Thoracic aorta (tissue), 2 donors: ENCODE results near the gene ALOX12. TPM values are rescaled to one million over a fixed set of nuclear protein-coding genes. Genes with fewer than 3 reads are reported as not detected.
A peak's percentile ranks its signal among the peaks of the same experiment; 100 is the strongest.

Experiments
- ATAC-seq: fragments of 150-250 bp; one replicate; pipeline ENCODE4 v1.8.0; 2017; ENCODE audit warnings: low read depth; ENCODE audit not compliant: insufficient number of reproducible peaks, low FRiP score
- DNase-seq: peaks from one replicate; pipeline ENCODE4 v3.0.0-alpha.2; 2020; ENCODE audit warnings: low spot score
- H3K27ac ChIP-seq, 2 donors: fragments of 200-600 bp; sonication (generic); 1 replicate in 1 of 2; 2 replicates in 1 of 2; pipeline ENCODE4 v1.5.1; 2016; ENCODE audit warnings: mild to moderate bottlenecking in 2 of 2, moderate library complexity in 2 of 2
- H3K27me3 ChIP-seq: fragments of 200-600 bp; sonication (generic); replicated peaks from 2 replicates; pipeline ENCODE4 v1.6.0; 2016; ENCODE audit warnings: mild to moderate bottlenecking; ENCODE audit not compliant: insufficient read depth
- H3K36me3 ChIP-seq: fragments of 200-600 bp; sonication (generic); one replicate; pipeline ENCODE4 v1.5.1; 2016
- H3K4me1 ChIP-seq, 2 donors: fragments of 200-600 bp; sonication (generic); 1 replicate in 1 of 2; 2 replicates in 1 of 2; pipeline versions ENCODE4 v1.5.1 to v1.6.0; 2016; ENCODE audit warnings: low read depth in 2 of 2, mild to moderate bottlenecking in 1 of 2; ENCODE audit not compliant: control insufficient read depth in 1 of 2
- H3K4me3 ChIP-seq: fragments of 200-600 bp; sonication (generic); 2 replicates; pipeline ENCODE4 v1.5.1; 2016; ENCODE audit warnings: mild to moderate bottlenecking
- H3K9me3 ChIP-seq: fragments of 200-600 bp; sonication (generic); 2 replicates; pipeline ENCODE4 v1.5.1; 2016
- CTCF ChIP-seq: fragments of 200-600 bp; sonication (generic); IDR thresholded peaks from one replicate; pipeline ENCODE4 v1.5.1; 2019; ENCODE audit warnings: antibody characterized with exemption
- total RNA-seq, 2 donors: library from RNA; depleted of rRNA; stranded (reverse); fragments of >200 nt; gene quantifications; one replicate each; pipeline versions ENCODE4 v1.1.0 to v1.2.3, GENCODE V29; 2016

The ALOX12 gene
- total RNA-seq, 2 donors from 2014 or later = not detected

GRCh38 chr17:7027335-7027734 is 31.5 kb downstream of the ALOX12 start:
- no peak overlapping the region for H3K4me3 ChIP-seq
- H3K9me3 ChIP-seq = no peaks in the 10 kb centered on the region
- H3K27me3 ChIP-seq = peaks cover 12% of the 10 kb centered on the region
- H3K36me3 ChIP-seq = no peaks in the 10 kb centered on the region
- DNase-seq = no peak
- H3K27ac ChIP-seq = no peak overlapping the region
- H3K4me1 ChIP-seq = peaks cover under 1 to 9% of the 10 kb centered on the region in 2 donors
- ATAC-seq = no peak
- no peak for TF ChIP-seq CTCF

- Histone ChIP-seq H3K9me3 (no peaks in the 10 kb centered on the region), H3K36me3 (no peaks in the 10 kb centered on the region), H3K27ac (no peak overlapping the region), H3K27me3 (no peaks in the 10 kb centered on the region), H3K4me1 (no peaks in the 10 kb centered on the region), H3K4me3 (no peak overlapping the region)
- no peak for TF ChIP-seq CTCF
- DNase-seq (no peak), ATAC-seq (no peak)
Observed at GRCh38 chr17:7029096-7029495, 33.2 kb downstream of the ALOX12 start.

- ATAC-seq (no peak), DNase-seq (no peak)
- TF ChIP-seq CTCF = no peak
- Histone ChIP-seq H3K27me3 (no peaks in the 10 kb centered on the region), H3K36me3 (no peaks in the 10 kb centered on the region), H3K4me1 (no peaks in the 10 kb centered on the region), H3K27ac (no peak overlapping the region), H3K4me3 (no peak overlapping the region), H3K9me3 (no peaks in the 10 kb centered on the region)
Observed at GRCh38 chr17:7029659-7030058, 33.8 kb downstream of the ALOX12 start.

- Histone ChIP-seq H3K36me3 (no peaks in the 10 kb centered on the region), H3K9me3 (no peaks in the 10 kb centered on the region), H3K4me3 (peak overlapping the region; percentile 70), H3K4me1 (peaks cover 5 to 16% of the 10 kb centered on the region in 2 donors), H3K27me3 (no peaks in the 10 kb centered on the region), H3K27ac (peak overlapping the region in 1 of 2 donors; percentile 22)
- ATAC-seq (peak; percentile 29), DNase-seq (no peak)
- no peak for TF ChIP-seq CTCF
Observed at GRCh38 chr17:7034955-7035590, 39.2 kb downstream of the ALOX12 start.

GRCh38 chr17:7035591-7036368 is 39.9 kb downstream of the ALOX12 start, which contains the start of gene SLC16A13:
Gene SLC16A13 (plus strand): TSS chr17:7036015. CDS start chr17:7036383, 368 bp downstream.
- H3K36me3 ChIP-seq = no peaks in the 10 kb centered on the region
- no peak for TF ChIP-seq CTCF
- peak; percentile 27 for ATAC-seq
- H3K4me1 ChIP-seq = peaks cover 5 to 16% of the 10 kb centered on the region in 2 donors
- peak; percentile 78 for DNase-seq
- H3K9me3 ChIP-seq = no peaks in the 10 kb centered on the region
- peak within 1 kb of the TSS; percentile 70 for H3K4me3 ChIP-seq
- H3K27me3 ChIP-seq = no peaks in the 10 kb centered on the region
- peak within 1 kb of the TSS in 1 of 2 donors; percentile 22 for H3K27ac ChIP-seq
